Skeletal muscle satellite cell (primary cell): Measurements from ENCODE around the gene NPAS3.

ENCODE experiments used
- H3K27me3 ChIP-seq: 2 replicates; pipeline ENCODE4 v1.7.0; 2013; ENCODE audit warnings: low read length; ENCODE audit not compliant: control insufficient read depth, insufficient read depth
- H3K36me3 ChIP-seq: 2 replicates; pipeline ENCODE4 v1.7.0; 2013; ENCODE audit warnings: mild to moderate bottlenecking, control low read depth, low read length; ENCODE audit not compliant: insufficient read depth
- H3K4me1 ChIP-seq: 2 replicates; pipeline ENCODE4 v1.7.0; 2013; ENCODE audit warnings: low read length; ENCODE audit not compliant: control insufficient read depth, insufficient read depth
- H3K4me2 ChIP-seq: 2 replicates; pipeline ENCODE4 v1.7.0; 2013; ENCODE audit warnings: mild to moderate bottlenecking, low read length
- H3K4me3 ChIP-seq: 2 replicates; pipeline ENCODE4 v1.7.0; 2013; ENCODE audit warnings: low read length
- H3K9ac ChIP-seq: 2 replicates; pipeline ENCODE4 v1.7.0; 2013; ENCODE audit warnings: mild to moderate bottlenecking, low read depth, low read length, moderate library complexity
- H3K9me3 ChIP-seq: replicated peaks from 2 replicates; pipeline ENCODE4 v1.7.0; 2013; ENCODE audit warnings: mild to moderate bottlenecking, control low read depth, low read length

NPAS3 gene

DNA sequence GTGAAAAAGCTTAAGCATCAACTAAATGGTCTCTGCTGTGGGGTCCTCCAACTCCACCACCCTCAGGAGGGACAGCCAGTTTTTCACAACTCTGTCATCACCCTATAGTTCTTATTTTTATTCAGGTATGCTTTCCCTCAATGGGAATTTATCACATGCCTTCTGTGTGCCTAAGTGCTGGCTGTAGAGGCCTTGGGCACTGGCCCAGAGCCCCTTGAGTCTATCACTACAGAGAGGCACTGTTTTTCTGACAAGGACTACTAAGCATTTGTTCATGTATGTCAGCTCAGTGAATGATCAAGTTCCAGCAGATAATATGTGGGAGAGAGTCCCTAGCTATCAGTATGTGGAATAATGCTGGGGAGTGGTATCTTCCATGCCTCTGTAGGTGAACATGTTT is 463.9 kb downstream of the NPAS3 start:
- Histone ChIP-seq H3K9ac (no peak overlapping the region), H3K4me1 (no peaks in the 10 kb centered on the region), H3K4me3 (no peak overlapping the region), H3K4me2 (no peak overlapping the region), H3K27me3 (no peaks in the 10 kb centered on the region), H3K36me3 (no peaks in the 10 kb centered on the region), H3K9me3 (no peaks in the 10 kb centered on the region)

- H3K4me1 ChIP-seq = no peaks in the 10 kb centered on the region
- H3K4me2 ChIP-seq = no peak overlapping the region
- no peak overlapping the region for H3K9ac ChIP-seq
- no peaks in the 10 kb centered on the region for H3K27me3 ChIP-seq
- no peak overlapping the region for H3K4me3 ChIP-seq
- no peaks in the 10 kb centered on the region for H3K36me3 ChIP-seq
- no peaks in the 10 kb centered on the region for H3K9me3 ChIP-seq
These were observed 465.4 kb downstream of the NPAS3 start for GRCh38 chr14:33404054-33404453.

- Histone ChIP-seq H3K4me1 (no peaks in the 10 kb centered on the region), H3K36me3 (no peaks in the 10 kb centered on the region), H3K4me2 (no peak overlapping the region), H3K9ac (no peak overlapping the region), H3K4me3 (no peak overlapping the region), H3K27me3 (no peaks in the 10 kb centered on the region), H3K9me3 (no peaks in the 10 kb centered on the region)
These were observed 466.4 kb downstream of the NPAS3 start for GRCh38 chr14:33404964-33405574.

DNA sequence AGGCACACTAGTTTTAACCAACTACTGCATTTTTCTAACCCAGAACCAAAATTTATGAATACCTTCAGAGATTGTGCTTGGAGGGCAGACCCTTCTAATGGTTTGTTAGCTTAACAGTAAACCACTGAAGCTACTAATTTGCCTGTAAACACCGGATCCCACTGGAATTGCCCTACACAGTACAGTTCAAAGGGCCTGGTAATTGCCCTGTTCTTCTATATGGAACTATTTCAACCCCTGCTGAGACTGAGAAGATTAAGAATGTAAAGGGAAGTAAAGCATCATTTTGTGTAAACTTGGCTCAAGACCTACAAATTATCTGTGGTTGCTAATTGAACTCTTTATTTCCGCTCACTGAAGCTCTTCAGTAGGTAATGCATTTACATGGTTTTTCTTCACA is 468.1 kb downstream of the NPAS3 start:
- Histone ChIP-seq H3K9me3 (no peaks in the 10 kb centered on the region), H3K36me3 (no peaks in the 10 kb centered on the region), H3K27me3 (no peaks in the 10 kb centered on the region), H3K4me1 (no peaks in the 10 kb centered on the region), H3K9ac (no peak overlapping the region), H3K4me3 (no peak overlapping the region), H3K4me2 (no peak overlapping the region)

- Histone ChIP-seq H3K4me2 (no peak overlapping the region), H3K36me3 (no peaks in the 10 kb centered on the region), H3K9ac (no peak overlapping the region), H3K4me3 (no peak overlapping the region), H3K9me3 (no peaks in the 10 kb centered on the region), H3K4me1 (no peaks in the 10 kb centered on the region), H3K27me3 (no peaks in the 10 kb centered on the region)
These were observed 469.6 kb downstream of the NPAS3 start for GRCh38 chr14:33408291-33408690.

- H3K4me2 ChIP-seq = no peak overlapping the region
- H3K9me3 ChIP-seq = no peaks in the 10 kb centered on the region
- H3K27me3 ChIP-seq = no peaks in the 10 kb centered on the region
- H3K4me3 ChIP-seq = no peak overlapping the region
- no peaks in the 10 kb centered on the region for H3K36me3 ChIP-seq
- no peak overlapping the region for H3K9ac ChIP-seq
- H3K4me1 ChIP-seq = no peaks in the 10 kb centered on the region
These were observed 473.8 kb downstream of the NPAS3 start for GRCh38 chr14:33412450-33412849.

GRCh38 chr14:33413381-33413780 is 474.7 kb downstream of the NPAS3 start:
- Histone ChIP-seq H3K9ac (no peak overlapping the region), H3K9me3 (no peaks in the 10 kb centered on the region), H3K36me3 (no peaks in the 10 kb centered on the region), H3K27me3 (no peaks in the 10 kb centered on the region), H3K4me3 (no peak overlapping the region), H3K4me1 (no peaks in the 10 kb centered on the region), H3K4me2 (no peak overlapping the region)

GRCh38 chr14:33414041-33414440 is 475.4 kb downstream of the NPAS3 start:
- Histone ChIP-seq H3K9me3 (no peaks in the 10 kb centered on the region), H3K36me3 (no peaks in the 10 kb centered on the region), H3K4me2 (no peak overlapping the region), H3K4me1 (no peaks in the 10 kb centered on the region), H3K27me3 (no peaks in the 10 kb centered on the region), H3K4me3 (no peak overlapping the region), H3K9ac (no peak overlapping the region)

GRCh38 chr14:33420051-33420627 is 481.5 kb downstream of the NPAS3 start:
- no peak overlapping the region for H3K4me2 ChIP-seq
- H3K36me3 ChIP-seq = no peaks in the 10 kb centered on the region
- H3K4me1 ChIP-seq = no peaks in the 10 kb centered on the region
- no peak overlapping the region for H3K4me3 ChIP-seq
- no peak overlapping the region for H3K9ac ChIP-seq
- no peaks in the 10 kb centered on the region for H3K27me3 ChIP-seq
- no peaks in the 10 kb centered on the region for H3K9me3 ChIP-seq

DNA sequence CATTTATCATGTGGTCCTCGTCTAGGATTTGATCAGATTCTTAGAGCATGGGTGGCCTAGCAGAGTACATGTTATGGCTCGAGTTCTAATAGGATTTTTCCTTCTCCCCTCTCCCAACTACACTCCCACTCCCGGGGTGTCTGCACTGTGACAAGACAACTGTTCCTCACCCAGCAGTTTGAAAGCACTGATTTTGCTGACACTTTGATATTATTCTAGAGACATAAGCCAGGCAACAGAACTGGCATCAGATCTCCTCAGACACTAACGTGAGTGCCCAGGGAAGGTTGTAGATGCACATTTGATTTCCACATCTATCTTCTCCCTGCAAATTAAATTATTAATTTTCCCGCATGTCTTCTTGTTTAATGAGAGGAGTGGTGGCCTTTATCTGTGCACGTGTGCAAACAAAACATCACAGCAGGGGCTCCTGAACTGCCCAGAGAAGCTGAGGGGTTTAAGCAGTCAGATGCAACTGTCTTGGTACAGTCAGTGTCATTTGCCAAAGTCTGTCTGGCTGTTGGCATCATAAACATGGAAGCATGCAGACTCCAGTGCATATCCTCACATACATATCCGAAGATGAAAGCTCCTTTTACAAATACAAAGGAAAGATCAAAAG is 491.8 kb downstream of the NPAS3 start:
- Histone ChIP-seq H3K4me1 (peaks cover 1% of the 10 kb centered on the region), H3K4me2 (no peak overlapping the region), H3K36me3 (no peaks in the 10 kb centered on the region), H3K27me3 (peaks cover 7% of the 10 kb centered on the region), H3K9me3 (no peaks in the 10 kb centered on the region), H3K9ac (no peak overlapping the region), H3K4me3 (no peak overlapping the region)

DNA sequence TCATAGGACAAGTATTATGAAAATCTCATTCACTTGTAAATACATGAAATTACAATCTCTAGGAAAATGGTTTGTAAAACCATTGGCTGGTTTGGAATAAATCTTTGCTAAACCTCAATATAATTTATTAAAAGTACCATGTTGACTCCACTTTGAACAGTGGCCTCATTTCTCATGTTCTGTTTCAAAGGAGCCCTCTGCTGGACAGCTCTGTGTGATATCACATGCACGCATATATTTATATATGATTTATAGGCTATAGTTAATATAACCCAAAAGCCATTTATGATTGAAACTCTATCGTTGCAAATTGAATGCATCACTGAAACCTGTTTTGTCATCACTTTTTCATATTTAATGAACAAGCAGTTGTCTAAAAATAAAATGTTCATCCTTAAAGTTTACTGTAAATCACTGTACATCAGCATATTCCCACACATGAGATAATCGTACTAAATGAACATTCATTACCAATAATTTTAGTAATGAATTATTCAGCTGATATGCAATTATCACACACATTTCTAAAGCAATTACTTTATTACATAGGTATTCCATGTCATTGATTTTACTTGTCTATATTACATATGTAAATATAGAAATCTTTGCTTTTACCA is 493.8 kb downstream of the NPAS3 start:
- no peaks in the 10 kb centered on the region for H3K36me3 ChIP-seq

More for the DNA sequence above, 493.8 kb downstream of the NPAS3 start:
- no peaks in the 10 kb centered on the region for H3K9me3 ChIP-seq
- H3K4me1 ChIP-seq = peaks cover 5% of the 10 kb centered on the region
- no peak overlapping the region for H3K9ac ChIP-seq
- no peaks in the 10 kb centered on the region for H3K27me3 ChIP-seq
- no peak overlapping the region for H3K4me3 ChIP-seq
- no peak overlapping the region for H3K4me2 ChIP-seq
